HEK293 (cell line): ENCODE data around the gene LGALS16.

Experiments
- CTCF ChIA-PET: fragments of 350-600 bp; formaldehyde crosslinking; extraction: SDS; loops from one replicate; lab custom pipeline; 2021; ENCODE audit warnings: antibody characterized with exemption; lab: Yijun Ruan, JAX
- POLR2A ChIA-PET: fragments of 300-600 bp; formaldehyde crosslinking; extraction: SDS; loops from one replicate; lab custom pipeline; 2020; ENCODE audit warnings: antibody characterized with exemption, inconsistent platforms; lab: Yijun Ruan, JAX
- H3K27ac ChIP-seq: fragments of 200-500 bp; sonication (Bioruptor generic); 2 replicates; pipeline ENCODE4 v1.5.1; 2014; ENCODE audit warnings: low read depth, low read length, control low read depth, inconsistent platforms; ENCODE audit errors: extremely low read depth
- H3K36me3 ChIP-seq, 2 experiments: fragments of 200-500 bp in 1 of 2; sonication (Bioruptor generic) in 1 of 2; 1 replicate in 1 of 2; 2 replicates in 1 of 2; pipeline ENCODE4 v1.5.1; 2014 to 2017; ENCODE audit warnings: inconsistent platforms in 2 of 2, low read length in 2 of 2; ENCODE audit not compliant: control insufficient read depth in 2 of 2, insufficient read depth in 1 of 2
- H3K4me1 ChIP-seq: fragments of 200-500 bp; sonication (Bioruptor generic); 2 replicates; pipeline ENCODE4 v1.5.1; 2014; ENCODE audit warnings: mild to moderate bottlenecking, low read length, inconsistent platforms; ENCODE audit not compliant: control insufficient read depth, insufficient read depth
- H3K4me3 ChIP-seq: 2 replicates; pipeline ENCODE4 v1.5.1; 2011; ENCODE audit warnings: low read depth, mild to moderate bottlenecking, control low read depth, low read length, moderate library complexity
- H3K9me3 ChIP-seq: fragments of 200-500 bp; sonication (Bioruptor generic); 2 replicates; pipeline ENCODE4 v1.5.1; 2014; ENCODE audit warnings: low read depth, low read length, inconsistent platforms; ENCODE audit not compliant: control insufficient read depth, insufficient read depth
- BCL11A ChIP-seq: fragments of 450-650 bp; formaldehyde crosslinking; IDR thresholded peaks from 2 replicates; pipeline ENCODE4 v1.5.1; 2016; ENCODE audit warnings: low read depth, missing biosample characterization, missing genetic modification characterization
- BCL6B ChIP-seq: fragments of 450-650 bp; formaldehyde crosslinking; IDR thresholded peaks from 2 replicates; pipeline ENCODE4 v1.5.1; 2017; ENCODE audit warnings: missing biosample characterization, missing genetic modification characterization
- EGR2 ChIP-seq: fragments of 450-650 bp; formaldehyde crosslinking; IDR thresholded peaks from 2 replicates; pipeline ENCODE4 v1.5.1; 2016; ENCODE audit warnings: low read depth, missing biosample characterization, missing genetic modification characterization
- HOXA7 ChIP-seq: sonication (generic); formaldehyde crosslinking; IDR thresholded peaks from 2 replicates; pipeline ENCODE4 v1.8.1; 2022; ENCODE audit warnings: missing genetic modification reagents, borderline replicate concordance
- OSR2 ChIP-seq: fragments of 450-650 bp; formaldehyde crosslinking; IDR thresholded peaks from 2 replicates; pipeline ENCODE4 v1.5.1; 2016; ENCODE audit warnings: missing biosample characterization, missing genetic modification characterization
- TCF7L2 ChIP-seq: IDR thresholded peaks from 2 replicates; pipeline ENCODE4 v1.6.1; 2011; ENCODE audit warnings: low read depth, mild to moderate bottlenecking, inconsistent platforms, low read length, moderate library complexity, borderline replicate concordance
- ZBTB17 ChIP-seq: fragments of 450-650 bp; formaldehyde crosslinking; IDR thresholded peaks from 2 replicates; pipeline ENCODE4 v1.5.1; 2016; ENCODE audit warnings: missing biosample characterization, missing genetic modification characterization
- ZFP69B ChIP-seq: fragments of 450-650 bp; formaldehyde crosslinking; IDR thresholded peaks from 2 replicates; pipeline ENCODE4 v1.5.1; 2016; ENCODE audit warnings: missing biosample characterization, missing genetic modification characterization
- ZNF121 ChIP-seq: fragments of 450-650 bp; formaldehyde crosslinking; IDR thresholded peaks from 2 replicates; pipeline ENCODE4 v1.5.1; 2016; ENCODE audit warnings: missing biosample characterization, missing genetic modification characterization
- ZNF16 ChIP-seq: fragments of 450-650 bp; formaldehyde crosslinking; IDR thresholded peaks from 2 replicates; pipeline ENCODE4 v1.5.1; 2016; ENCODE audit warnings: low read depth, missing biosample characterization, missing genetic modification characterization
- ZNF2 ChIP-seq: fragments of 450-650 bp; formaldehyde crosslinking; IDR thresholded peaks from 2 replicates; pipeline ENCODE4 v1.5.1; 2016; ENCODE audit warnings: missing biosample characterization, missing genetic modification characterization
- ZNF202 ChIP-seq: fragments of 450-650 bp; formaldehyde crosslinking; IDR thresholded peaks from 2 replicates; pipeline ENCODE4 v1.5.1; 2016; ENCODE audit warnings: missing biosample characterization, missing genetic modification characterization, borderline replicate concordance
- ZNF24 ChIP-seq: fragments of 450-650 bp; formaldehyde crosslinking; IDR thresholded peaks from 2 replicates; pipeline ENCODE4 v1.5.1; 2016; ENCODE audit warnings: missing biosample characterization, missing genetic modification characterization
- ZNF248 ChIP-seq: fragments of 450-650 bp; formaldehyde crosslinking; IDR thresholded peaks from 2 replicates; pipeline ENCODE4 v1.5.1; 2017; ENCODE audit warnings: missing biosample characterization, missing genetic modification characterization
- ZNF544 ChIP-seq: fragments of 450-650 bp; formaldehyde crosslinking; IDR thresholded peaks from 2 replicates; pipeline ENCODE4 v1.5.0; 2017; ENCODE audit warnings: missing biosample characterization, missing genetic modification characterization
- ZNF585B ChIP-seq: fragments of 450-650 bp; formaldehyde crosslinking; IDR thresholded peaks from 2 replicates; pipeline ENCODE4 v1.5.1; 2016; ENCODE audit warnings: missing biosample characterization, missing genetic modification characterization
- ZNF660 ChIP-seq: fragments of 450-650 bp; IDR thresholded peaks from 2 replicates; pipeline ENCODE4 v1.5.1; 2018; ENCODE audit warnings: missing biosample characterization, mild to moderate bottlenecking, missing genetic modification characterization
- ZNF776 ChIP-seq: fragments of 450-650 bp; formaldehyde crosslinking; IDR thresholded peaks from 2 replicates; pipeline ENCODE4 v1.5.0; 2017; ENCODE audit warnings: missing biosample characterization, missing genetic modification characterization, borderline replicate concordance
- ZSCAN4 ChIP-seq: fragments of 450-650 bp; formaldehyde crosslinking; IDR thresholded peaks from 2 replicates; pipeline ENCODE4 v1.5.1; 2017; ENCODE audit warnings: missing biosample characterization, missing genetic modification characterization
- TF ChIP-seq, protein P1 (sequence below): fragments of 450-650 bp; formaldehyde crosslinking; IDR thresholded peaks from 2 replicates; pipeline ENCODE4 v1.5.1; 2016; ENCODE audit warnings: missing biosample characterization, missing genetic modification characterization

LGALS16 gene

GRCh38 chr19:39607561-39607960 lies 48.2 kb upstream of the LGALS16 start:
- no peaks in the 10 kb centered on the region for H3K36me3 ChIP-seq
- no peak for TF ChIP-seq ZNF16 (tag by site-specific recombination)
- no peak for TF ChIP-seq ZNF248
- TF ChIP-seq ZNF24 (tag by site-specific recombination), result no peak
- ChIA-PET POLR2A (no interaction called here), CTCF (interaction anchor here (0.6 kb wide), 1 partner anchor 167 kb away, joined by 3 read pairs; no protein-coding TSS in a partner anchor)
- no peaks in the 10 kb centered on the region for H3K4me1 ChIP-seq
- H3K9me3 ChIP-seq, result peaks cover 2% of the 10 kb centered on the region
- no peak overlapping the region for H3K27ac ChIP-seq
- H3K4me3 ChIP-seq, result no peak overlapping the region

- Histone ChIP-seq H3K27ac (0 out of 2 replicates have a peak overlapping the region, but pooled peaks have one; percentile 16), H3K4me1 (no peaks in the 10 kb centered on the region), H3K9me3 (peaks cover 8% of the 10 kb centered on the region), H3K4me3 (no peak overlapping the region), H3K36me3 (no peaks in the 10 kb centered on the region)
- POLR2A ChIA-PET, result no interaction called here
- CTCF ChIA-PET, result interaction anchor here (1.2 kb wide), 1 partner anchor 62 kb away, joined by 5 read pairs; no protein-coding TSS in a partner anchor
- TF ChIP-seq ZNF585B, result peak; percentile 98
- no peak for TF ChIP-seq OSR2 (tag by site-specific recombination)
Measured at GRCh38 chr19:39613597-39613996, 42.1 kb upstream of the LGALS16 start.

DNA sequence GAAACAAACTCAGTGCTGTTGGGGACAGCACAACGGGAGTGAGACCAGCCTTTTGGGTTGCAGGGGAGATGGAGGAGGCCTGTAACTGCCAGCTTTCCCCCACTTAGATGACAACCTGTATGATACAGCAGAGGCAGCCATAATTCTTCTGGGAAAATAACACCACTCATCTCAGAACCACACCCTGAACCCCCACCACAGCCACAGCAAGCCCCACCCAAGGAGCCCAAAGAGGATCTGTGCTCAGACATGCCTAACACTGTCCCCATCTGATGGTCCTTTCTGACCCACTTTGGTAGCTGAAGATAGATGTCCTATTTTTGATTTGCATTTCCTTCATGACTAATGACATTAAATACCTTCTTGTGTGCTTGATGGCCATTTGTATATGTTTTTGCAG lies 38.0 kb upstream of the LGALS16 start:
- Histone ChIP-seq H3K36me3 (no peaks in the 10 kb centered on the region), H3K27ac (no peak overlapping the region)
- CTCF ChIA-PET, result no interaction called here

GRCh38 chr19:39623946-39624345 lies 31.8 kb upstream of the LGALS16 start:
- no peak overlapping the region for H3K27ac ChIP-seq
- H3K4me3 ChIP-seq, result no peak overlapping the region
- ChIA-PET POLR2A (no interaction called here), CTCF (no interaction called here)
- H3K4me1 ChIP-seq, result no peaks in the 10 kb centered on the region
- no peaks in the 10 kb centered on the region for H3K9me3 ChIP-seq
- H3K36me3 ChIP-seq, result no peaks in the 10 kb centered on the region
- TF ChIP-seq ZNF2 (tag by site-specific recombination) (no peak), ZFP69B (tag by site-specific recombination) (no peak), ZNF202 (no peak), BCL6B (tag by site-specific recombination) (no peak), EGR2 (no peak), HOXA7 (CRISPR knock-in tag) (no peak)

More for the DNA sequence above, 38.0 kb upstream of the LGALS16 start:
- H3K9me3 ChIP-seq, result peaks cover 8% of the 10 kb centered on the region
- POLR2A ChIA-PET, result no interaction called here
- no peaks in the 10 kb centered on the region for H3K4me1 ChIP-seq
- H3K4me3 ChIP-seq, result no peak overlapping the region
- TF ChIP-seq ZNF544 (tag by site-specific recombination) (no peak), ZNF660 (tag by site-specific recombination) (no peak), ZNF776 (tag by site-specific recombination) (no peak), ZNF585B (no peak), ZFP69B (tag by site-specific recombination) (no peak), TCF7L2 (no peak), BCL11A (tag by site-specific recombination) (no peak), ZNF121 (tag by site-specific recombination) (no peak), ZBTB17 (tag by site-specific recombination) (no peak), ZSCAN4 (no peak)
- TF ChIP-seq, protein P1, sequence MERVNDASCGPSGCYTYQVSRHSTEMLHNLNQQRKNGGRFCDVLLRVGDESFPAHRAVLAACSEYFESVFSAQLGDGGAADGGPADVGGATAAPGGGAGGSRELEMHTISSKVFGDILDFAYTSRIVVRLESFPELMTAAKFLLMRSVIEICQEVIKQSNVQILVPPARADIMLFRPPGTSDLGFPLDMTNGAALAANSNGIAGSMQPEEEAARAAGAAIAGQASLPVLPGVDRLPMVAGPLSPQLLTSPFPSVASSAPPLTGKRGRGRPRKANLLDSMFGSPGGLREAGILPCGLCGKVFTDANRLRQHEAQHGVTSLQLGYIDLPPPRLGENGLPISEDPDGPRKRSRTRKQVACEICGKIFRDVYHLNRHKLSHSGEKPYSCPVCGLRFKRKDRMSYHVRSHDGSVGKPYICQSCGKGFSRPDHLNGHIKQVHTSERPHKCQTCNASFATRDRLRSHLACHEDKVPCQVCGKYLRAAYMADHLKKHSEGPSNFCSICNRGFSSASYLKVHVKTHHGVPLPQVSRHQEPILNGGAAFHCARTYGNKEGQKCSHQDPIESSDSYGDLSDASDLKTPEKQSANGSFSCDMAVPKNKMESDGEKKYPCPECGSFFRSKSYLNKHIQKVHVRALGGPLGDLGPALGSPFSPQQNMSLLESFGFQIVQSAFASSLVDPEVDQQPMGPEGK (tag by site-specific recombination), result no peak
